ENCODE results near the gene ZNF148.

DNA sequence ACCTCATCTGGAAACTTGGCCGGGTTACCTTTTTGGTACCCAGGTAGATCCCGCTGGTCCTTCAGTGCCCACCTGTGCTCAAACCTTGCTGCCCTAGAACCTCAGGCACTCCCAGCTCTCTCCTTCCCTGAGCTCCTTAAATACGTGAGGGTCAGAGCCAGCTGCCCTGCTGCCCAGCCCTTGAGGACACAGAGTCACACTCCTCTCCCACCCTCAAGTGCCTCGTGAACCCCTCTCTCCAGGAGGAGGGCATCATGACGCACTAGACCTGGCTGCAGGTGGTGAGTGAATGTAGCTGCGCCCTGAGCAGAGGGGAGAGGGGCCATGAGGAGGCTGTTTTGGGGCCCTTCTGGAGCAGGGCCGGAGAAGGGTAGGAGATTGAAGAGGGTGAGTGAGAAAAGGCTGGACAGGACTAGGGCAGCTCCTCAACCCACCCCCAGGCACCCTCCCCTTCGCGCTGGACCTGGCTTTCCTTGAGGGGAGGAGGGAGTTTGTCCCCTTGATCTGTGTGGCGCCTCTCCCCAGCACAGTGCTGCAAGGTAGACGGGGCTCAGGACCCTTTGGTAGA, 163.5 kb downstream of the ZNF148 start:
- no peak for TF ChIP-seq ZNF274 (IDR thresholded peaks at IDR 0.05; ENCODE audit: low read depth, low read length)
- TF ChIP-seq SUZ12 (IDR thresholded peaks at IDR 0.05; ENCODE audit: extremely low read depth, insufficient read depth, insufficient read length): no peak
